ENCODE data around the gene ZNF750.

The ZNF750 gene

GRCh38 chr17:82881324-82881823, 41.6 kb upstream of the ZNF750 start:
- H3K27me3 ChIP-seq (ENCODE audit: control insufficient read depth in 2 of 2, insufficient read depth in 2 of 2, low read length in 2 of 2) = no peaks in the 10 kb centered on the region
- peaks cover 0 to 6% of the 10 kb centered on the region in 2 donors for H3K36me3 ChIP-seq (ENCODE audit: control insufficient read depth in 2 of 2, insufficient read depth in 2 of 2, low read length in 2 of 2)
- H3K4me1 ChIP-seq (ENCODE audit: control insufficient read depth in 2 of 2, insufficient read depth in 2 of 2, low read length in 2 of 2) = peaks cover 21 to 26% of the 10 kb centered on the region in 2 donors
- no peak overlapping the region for H3K9ac ChIP-seq (ENCODE audit: low read depth in 1 of 2, low read length in 2 of 2)
- H3K9me3 ChIP-seq (ENCODE audit: control insufficient read depth in 2 of 2, low read length in 2 of 2) = no peaks in the 10 kb centered on the region
- H3K27ac ChIP-seq (ENCODE audit: low read depth in 2 of 2, low read length in 2 of 2) = peak overlapping the region in 1 of 2 donors; percentile 82
- no peak overlapping the region for H3K4me3 ChIP-seq (ENCODE audit: low read length in 2 of 2)

- H3K4me1 ChIP-seq (ENCODE audit: control insufficient read depth in 2 of 2, insufficient read depth in 2 of 2, low read length in 2 of 2) = peaks cover 21 to 26% of the 10 kb centered on the region in 2 donors
- no peak overlapping the region for H3K4me3 ChIP-seq (ENCODE audit: low read length in 2 of 2)
- H3K27ac ChIP-seq (ENCODE audit: low read depth in 2 of 2, low read length in 2 of 2) = no peak overlapping the region
- no peaks in the 10 kb centered on the region for H3K27me3 ChIP-seq (ENCODE audit: control insufficient read depth in 2 of 2, insufficient read depth in 2 of 2, low read length in 2 of 2)
- no peak overlapping the region for H3K9ac ChIP-seq (ENCODE audit: low read depth in 1 of 2, low read length in 2 of 2)
- H3K36me3 ChIP-seq (ENCODE audit: control insufficient read depth in 2 of 2, insufficient read depth in 2 of 2, low read length in 2 of 2) = peaks cover 0 to 2% of the 10 kb centered on the region in 2 donors
- no peaks in the 10 kb centered on the region for H3K9me3 ChIP-seq (ENCODE audit: control insufficient read depth in 2 of 2, low read length in 2 of 2)
Observed at GRCh38 chr17:82880620-82881323, 41.0 kb upstream of the ZNF750 start.

- Histone ChIP-seq H3K4me1 (ENCODE audit: control insufficient read depth in 2 of 2, insufficient read depth in 2 of 2, low read length in 2 of 2) (peaks cover 21 to 26% of the 10 kb centered on the region in 2 donors), H3K27ac (ENCODE audit: low read depth in 2 of 2, low read length in 2 of 2) (no peak overlapping the region), H3K36me3 (ENCODE audit: control insufficient read depth in 2 of 2, insufficient read depth in 2 of 2, low read length in 2 of 2) (peaks cover 0 to 2% of the 10 kb centered on the region in 2 donors), H3K9me3 (ENCODE audit: control insufficient read depth in 2 of 2, low read length in 2 of 2) (no peaks in the 10 kb centered on the region), H3K27me3 (ENCODE audit: control insufficient read depth in 2 of 2, insufficient read depth in 2 of 2, low read length in 2 of 2) (no peaks in the 10 kb centered on the region), H3K9ac (ENCODE audit: low read depth in 1 of 2, low read length in 2 of 2) (no peak overlapping the region), H3K4me3 (ENCODE audit: low read length in 2 of 2) (no peak overlapping the region)
Observed at GRCh38 chr17:82879241-82879640, 39.4 kb upstream of the ZNF750 start.

- Histone ChIP-seq H3K4me1 (ENCODE audit: control insufficient read depth in 2 of 2, insufficient read depth in 2 of 2, low read length in 2 of 2) (peaks cover 18 to 23% of the 10 kb centered on the region in 2 donors), H3K4me3 (ENCODE audit: low read length in 2 of 2) (no peak overlapping the region), H3K36me3 (ENCODE audit: control insufficient read depth in 2 of 2, insufficient read depth in 2 of 2, low read length in 2 of 2) (peaks cover 0 to 2% of the 10 kb centered on the region in 2 donors), H3K9ac (ENCODE audit: low read depth in 1 of 2, low read length in 2 of 2) (no peak overlapping the region), H3K27me3 (ENCODE audit: control insufficient read depth in 2 of 2, insufficient read depth in 2 of 2, low read length in 2 of 2) (no peaks in the 10 kb centered on the region), H3K9me3 (ENCODE audit: control insufficient read depth in 2 of 2, low read length in 2 of 2) (no peaks in the 10 kb centered on the region), H3K27ac (ENCODE audit: low read depth in 2 of 2, low read length in 2 of 2) (no peak overlapping the region)
Observed at GRCh38 chr17:82878527-82878926, 38.7 kb upstream of the ZNF750 start.

GRCh38 chr17:82876602-82877379, 37.0 kb upstream of the ZNF750 start:
- Histone ChIP-seq H3K27ac (ENCODE audit: low read depth in 2 of 2, low read length in 2 of 2) (peak overlapping the region in 1 of 2 donors; percentile 21), H3K9me3 (ENCODE audit: control insufficient read depth in 2 of 2, low read length in 2 of 2) (no peaks in the 10 kb centered on the region), H3K9ac (ENCODE audit: low read depth in 1 of 2, low read length in 2 of 2) (peak overlapping the region in 1 of 2 donors; percentile 19), H3K4me1 (ENCODE audit: control insufficient read depth in 2 of 2, insufficient read depth in 2 of 2, low read length in 2 of 2) (peaks cover 7 to 13% of the 10 kb centered on the region in 2 donors), H3K36me3 (ENCODE audit: control insufficient read depth in 2 of 2, insufficient read depth in 2 of 2, low read length in 2 of 2) (peaks cover 0 to 6% of the 10 kb centered on the region in 2 donors), H3K4me3 (ENCODE audit: low read length in 2 of 2) (no peak overlapping the region), H3K27me3 (ENCODE audit: control insufficient read depth in 2 of 2, insufficient read depth in 2 of 2, low read length in 2 of 2) (no peaks in the 10 kb centered on the region)

GRCh38 chr17:82876149-82876548, 36.3 kb upstream of the ZNF750 start:
- peaks cover 0 to 7% of the 10 kb centered on the region in 2 donors for H3K36me3 ChIP-seq (ENCODE audit: control insufficient read depth in 2 of 2, insufficient read depth in 2 of 2, low read length in 2 of 2)
- no peak overlapping the region for H3K4me3 ChIP-seq (ENCODE audit: low read length in 2 of 2)
- no peak overlapping the region for H3K9ac ChIP-seq (ENCODE audit: low read depth in 1 of 2, low read length in 2 of 2)
- H3K27me3 ChIP-seq (ENCODE audit: control insufficient read depth in 2 of 2, insufficient read depth in 2 of 2, low read length in 2 of 2) = no peaks in the 10 kb centered on the region
- no peak overlapping the region for H3K27ac ChIP-seq (ENCODE audit: low read depth in 2 of 2, low read length in 2 of 2)
- no peaks in the 10 kb centered on the region for H3K9me3 ChIP-seq (ENCODE audit: control insufficient read depth in 2 of 2, low read length in 2 of 2)
- peaks cover 4 to 12% of the 10 kb centered on the region in 2 donors for H3K4me1 ChIP-seq (ENCODE audit: control insufficient read depth in 2 of 2, insufficient read depth in 2 of 2, low read length in 2 of 2)

- peaks cover 4 to 12% of the 10 kb centered on the region in 2 donors for H3K4me1 ChIP-seq (ENCODE audit: control insufficient read depth in 2 of 2, insufficient read depth in 2 of 2, low read length in 2 of 2)
- H3K9me3 ChIP-seq (ENCODE audit: control insufficient read depth in 2 of 2, low read length in 2 of 2) = no peaks in the 10 kb centered on the region
- no peak overlapping the region for H3K9ac ChIP-seq (ENCODE audit: low read depth in 1 of 2, low read length in 2 of 2)
- no peak overlapping the region for H3K27ac ChIP-seq (ENCODE audit: low read depth in 2 of 2, low read length in 2 of 2)
- no peak overlapping the region for H3K4me3 ChIP-seq (ENCODE audit: low read length in 2 of 2)
- peaks cover under 1 to 8% of the 10 kb centered on the region in 2 donors for H3K36me3 ChIP-seq (ENCODE audit: control insufficient read depth in 2 of 2, insufficient read depth in 2 of 2, low read length in 2 of 2)
- no peaks in the 10 kb centered on the region for H3K27me3 ChIP-seq (ENCODE audit: control insufficient read depth in 2 of 2, insufficient read depth in 2 of 2, low read length in 2 of 2)
Observed at GRCh38 chr17:82875407-82875856, 35.6 kb upstream of the ZNF750 start.

- Histone ChIP-seq H3K9me3 (ENCODE audit: control insufficient read depth in 2 of 2, low read length in 2 of 2) (no peaks in the 10 kb centered on the region), H3K4me1 (ENCODE audit: control insufficient read depth in 2 of 2, insufficient read depth in 2 of 2, low read length in 2 of 2) (peaks cover 4 to 12% of the 10 kb centered on the region in 2 donors), H3K27me3 (ENCODE audit: control insufficient read depth in 2 of 2, insufficient read depth in 2 of 2, low read length in 2 of 2) (no peaks in the 10 kb centered on the region), H3K9ac (ENCODE audit: low read depth in 1 of 2, low read length in 2 of 2) (no peak overlapping the region), H3K4me3 (ENCODE audit: low read length in 2 of 2) (no peak overlapping the region), H3K27ac (ENCODE audit: low read depth in 2 of 2, low read length in 2 of 2) (no peak overlapping the region), H3K36me3 (ENCODE audit: control insufficient read depth in 2 of 2, insufficient read depth in 2 of 2, low read length in 2 of 2) (peaks cover 4 to 9% of the 10 kb centered on the region in 2 donors)
Observed at GRCh38 chr17:82874011-82874835, 34.4 kb upstream of the ZNF750 start.

- peaks cover 4 to 8% of the 10 kb centered on the region in 2 donors for H3K36me3 ChIP-seq (ENCODE audit: control insufficient read depth in 2 of 2, insufficient read depth in 2 of 2, low read length in 2 of 2)
- no peaks in the 10 kb centered on the region for H3K9me3 ChIP-seq (ENCODE audit: control insufficient read depth in 2 of 2, low read length in 2 of 2)
- peaks cover 2 to 12% of the 10 kb centered on the region in 2 donors for H3K4me1 ChIP-seq (ENCODE audit: control insufficient read depth in 2 of 2, insufficient read depth in 2 of 2, low read length in 2 of 2)
- H3K9ac ChIP-seq (ENCODE audit: low read depth in 1 of 2, low read length in 2 of 2) = no peak overlapping the region
- H3K4me3 ChIP-seq (ENCODE audit: low read length in 2 of 2) = no peak overlapping the region
- H3K27ac ChIP-seq (ENCODE audit: low read depth in 2 of 2, low read length in 2 of 2) = no peak overlapping the region
- H3K27me3 ChIP-seq (ENCODE audit: control insufficient read depth in 2 of 2, insufficient read depth in 2 of 2, low read length in 2 of 2) = no peaks in the 10 kb centered on the region
Observed at GRCh38 chr17:82873521-82873920, 33.7 kb upstream of the ZNF750 start.
